SU-DHL-6 (cell line): ENCODE measurements around the gene GPATCH2.

Source experiments
- CTCF ChIP-seq: fragments of 200-600 bp; sonication (generic); IDR thresholded peaks from one replicate; pipeline ENCODE4 v1.5.1; 2017; ENCODE audit warnings: antibody characterized with exemption, mild to moderate bottlenecking, low read length, moderate library complexity; ENCODE audit not compliant: insufficient read depth, poor library complexity, severe bottlenecking
- EZH2phosphoT487 ChIP-seq: fragments of 200-600 bp; sonication (generic), shearing (Covaris generic); conservative IDR thresholded peaks from 2 replicates; pipeline ENCODE4 v1.6.1; 2018; ENCODE audit warnings: mild to moderate bottlenecking, antibody characterized with exemption, low read length, moderate library complexity, mixed read lengths

- TF ChIP-seq CTCF (no peak), EZH2phosphoT487 (no peak)
Measured at GRCh38 chr1:217437376-217437775, 193.5 kb downstream of the GPATCH2 start.
